Kidney epithelial cell (primary cell): Measurements from ENCODE around the gene KAT8. TPM values are rescaled to one million over a fixed set of nuclear protein-coding genes. Genes with fewer than 3 reads are reported as not detected.

Experiments
- DNase-seq: peaks from one replicate; pipeline ENCODE4 v3.0.0-alpha.2; 2010; ENCODE audit warnings: low read depth
- H3K27me3 ChIP-seq: 2 replicates; pipeline ENCODE4 v1.6.0; 2011; ENCODE audit warnings: low read length; ENCODE audit not compliant: control insufficient read depth, insufficient read depth
- H3K36me3 ChIP-seq: 2 replicates; pipeline ENCODE4 v1.5.1; 2011; ENCODE audit warnings: low read length; ENCODE audit not compliant: control insufficient read depth, insufficient read depth
- H3K4me3 ChIP-seq: 2 replicates; pipeline ENCODE4 v1.5.1; 2011; ENCODE audit warnings: low read depth, mild to moderate bottlenecking, control low read depth, low read length
- CTCF ChIP-seq: IDR thresholded peaks from 2 replicates; pipeline ENCODE4 v1.5.1; 2011; ENCODE audit warnings: mild to moderate bottlenecking, moderate library complexity, low read length, control low read depth, inconsistent platforms; ENCODE audit not compliant: insufficient read depth, poor library complexity, severe bottlenecking
- total RNA-seq: library from RNA; depleted of rRNA; stranded (reverse); fragments of >200 nt; gene quantifications from 2 replicates; pipeline ENCODE4 v1.2.3, GENCODE V29; 2015

The KAT8 gene
- total RNA-seq, 1 donor from 2014 or later: 48.7 TPM

GRCh38 chr16:31109622-31110021, 7.8 kb upstream of the KAT8 start:
- Histone ChIP-seq H3K4me3 (no peak overlapping the region), H3K27me3 (no peaks in the 10 kb centered on the region), H3K36me3 (peaks cover 2% of the 10 kb centered on the region)
- DNase-seq: no peak
- TF ChIP-seq CTCF: no peak

GRCh38 chr16:31110106-31111034, 7.1 kb upstream of the KAT8 start:
- no peak for TF ChIP-seq CTCF

GRCh38 chr16:31111881-31112466, 5.5 kb upstream of the KAT8 start:
- no peaks in the 10 kb centered on the region for H3K27me3 ChIP-seq
- DNase-seq: no peak
- peaks cover 2% of the 10 kb centered on the region for H3K36me3 ChIP-seq
- no peak for TF ChIP-seq CTCF
- no peak overlapping the region for H3K4me3 ChIP-seq

More at GRCh38 chr16:31110106-31111034, 7.1 kb upstream of the KAT8 start:
- H3K27me3 ChIP-seq: no peaks in the 10 kb centered on the region
- no peak for DNase-seq
- H3K4me3 ChIP-seq: no peak overlapping the region
- peaks cover 2% of the 10 kb centered on the region for H3K36me3 ChIP-seq

GRCh38 chr16:31112711-31113110, 4.8 kb upstream of the KAT8 start:
- no peak overlapping the region for H3K4me3 ChIP-seq
- no peaks in the 10 kb centered on the region for H3K27me3 ChIP-seq
- TF ChIP-seq CTCF: no peak
- H3K36me3 ChIP-seq: peaks cover 2% of the 10 kb centered on the region
- DNase-seq: no peak

- peaks cover 2% of the 10 kb centered on the region for H3K36me3 ChIP-seq
- no peak for TF ChIP-seq CTCF
- no peaks in the 10 kb centered on the region for H3K27me3 ChIP-seq
- peak; percentile 79 for DNase-seq
- H3K4me3 ChIP-seq: no peak overlapping the region
Observed at GRCh38 chr16:31113121-31114120, 4.0 kb upstream of the KAT8 start.
